ENCODE measurements around the gene MXI1. TPM values are rescaled to one million over a fixed set of nuclear protein-coding genes. Genes with fewer than 3 reads are reported as not detected.
A peak's percentile ranks its signal among the peaks of the same experiment; 100 is the strongest.

The MXI1 gene
- polyA plus RNA-seq, 1 donor = 23.3 TPM

DNA sequence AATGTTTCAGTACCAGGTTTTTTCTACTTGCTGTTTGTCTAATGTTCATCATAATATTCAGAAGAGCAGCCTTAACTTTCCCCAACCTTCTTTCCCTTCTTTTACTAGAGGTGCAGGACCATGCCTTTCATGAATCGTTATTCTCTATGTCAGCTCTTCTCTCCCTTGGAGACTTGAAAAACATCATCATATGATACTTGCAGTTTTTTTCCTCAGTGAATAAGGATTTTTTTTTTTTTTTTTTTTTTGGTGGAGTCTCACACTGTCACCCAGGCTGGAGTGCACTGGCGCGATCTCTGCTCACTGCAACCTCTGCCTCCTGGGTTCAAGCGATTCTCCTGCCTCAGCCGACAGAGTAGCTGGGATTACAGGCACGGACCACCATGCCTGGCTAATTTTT is 67.2 kb downstream of the MXI1 start:
- no peak for DNase-seq (ENCODE audit: low read depth)

DNA sequence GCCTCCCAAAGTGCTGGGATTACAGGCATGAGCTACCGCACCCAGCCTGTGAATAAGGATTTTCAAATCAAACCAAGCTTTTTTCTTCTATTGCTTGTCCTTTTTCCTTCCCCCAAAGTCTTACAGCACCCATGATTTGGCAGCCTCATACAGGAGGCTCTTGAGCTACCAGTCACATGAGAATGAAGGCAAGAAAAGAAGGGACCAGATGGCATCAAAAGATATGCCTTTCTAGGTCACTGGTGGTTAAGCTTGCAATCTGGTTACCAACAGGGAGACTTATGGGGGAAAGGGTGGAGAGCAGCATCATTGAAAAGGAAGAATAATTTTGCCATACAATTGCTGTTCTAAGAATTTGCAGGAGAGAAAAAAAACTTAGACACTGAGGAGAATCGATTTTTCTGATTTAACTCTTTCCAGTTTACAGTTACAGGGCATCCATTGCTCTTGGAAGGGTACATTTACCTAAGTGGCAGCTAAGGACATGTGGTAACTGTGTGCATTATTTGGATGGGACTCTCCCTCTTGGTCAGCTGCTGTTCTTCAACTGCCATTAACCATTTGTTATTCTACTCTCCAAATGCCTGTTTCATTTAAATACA is 67.8 kb downstream of the MXI1 start:
- no peak for DNase-seq (ENCODE audit: low read depth)

DNA sequence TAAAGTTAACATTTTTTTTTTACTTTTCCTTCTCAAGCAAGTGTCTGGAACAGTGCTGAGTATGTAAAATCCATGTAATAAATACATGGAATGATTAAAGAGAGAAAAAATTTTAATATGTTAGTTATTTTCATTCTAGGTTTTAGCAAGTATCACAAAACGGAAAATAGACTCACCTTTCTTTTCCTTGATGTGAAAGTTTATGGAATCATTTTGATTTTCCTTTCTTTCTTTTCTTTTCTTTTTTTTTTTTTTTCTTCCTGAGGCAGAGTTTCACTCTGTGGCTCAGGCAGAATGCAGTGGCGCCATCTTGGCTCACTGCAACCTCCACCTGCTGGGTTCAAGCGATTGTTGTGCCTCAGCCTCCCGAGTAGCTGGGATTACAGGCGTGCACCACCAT is 69.2 kb downstream of the MXI1 start:
- no peak for DNase-seq (ENCODE audit: low read depth)

DNA sequence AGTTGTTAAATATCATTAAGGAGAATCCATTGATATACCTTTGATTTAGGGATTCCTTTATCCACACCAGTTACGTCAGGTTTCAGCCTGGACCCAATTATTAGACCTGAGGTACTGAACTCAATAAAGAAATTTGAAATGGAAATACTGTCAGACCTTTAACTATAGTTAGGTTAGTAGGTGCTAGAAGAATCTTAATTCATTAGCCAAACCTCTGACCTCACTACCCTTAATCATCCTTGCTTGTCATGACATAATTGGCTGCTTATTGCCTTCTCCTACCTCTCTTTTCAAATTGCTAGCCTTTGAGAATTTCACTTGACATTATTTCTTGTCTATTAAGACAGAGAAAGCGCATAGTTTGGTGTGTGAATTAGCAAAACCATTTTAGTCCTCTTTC is 70.2 kb downstream of the MXI1 start:
- DNase-seq (ENCODE audit: low read depth) = no peak

DNA sequence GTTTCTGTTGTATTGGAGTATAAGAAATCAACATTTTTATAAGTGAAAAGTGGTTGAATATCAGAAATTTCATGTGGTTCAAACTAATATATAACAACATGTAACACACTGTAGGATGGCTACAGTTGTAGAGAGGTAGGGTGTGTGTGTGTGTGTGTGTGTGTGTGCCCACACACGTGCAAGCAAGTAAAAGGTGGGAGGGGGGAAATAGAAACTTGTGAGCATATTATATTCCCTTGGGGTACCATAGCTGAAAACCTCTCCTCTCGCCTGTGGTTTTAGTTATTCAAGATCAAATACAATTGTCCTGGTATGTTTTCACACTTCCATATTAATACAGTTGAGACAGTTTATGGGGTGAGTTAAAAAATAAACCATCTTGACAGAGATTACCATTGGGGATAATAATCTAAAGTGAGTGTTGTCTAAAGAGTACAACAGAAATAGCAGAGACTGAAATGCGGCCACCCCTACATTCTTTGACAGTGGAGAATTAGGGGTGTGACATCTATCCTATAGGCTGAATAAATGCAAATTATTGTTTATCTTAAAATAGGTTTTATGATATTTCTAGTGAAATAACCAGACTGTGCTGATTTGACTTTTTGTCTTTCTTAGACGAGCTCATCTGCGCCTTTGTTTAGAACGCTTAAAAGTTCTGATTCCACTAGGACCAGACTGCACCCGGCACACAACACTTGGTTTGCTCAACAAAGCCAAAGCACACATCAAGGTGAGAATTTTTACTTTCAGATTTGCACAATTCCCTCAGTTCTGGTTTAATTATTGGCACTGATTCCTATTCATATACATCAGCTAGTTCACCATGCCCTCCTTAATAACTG is 71.4 kb downstream of the MXI1 start:
- DNase-seq (ENCODE audit: low read depth) = no peak

DNA sequence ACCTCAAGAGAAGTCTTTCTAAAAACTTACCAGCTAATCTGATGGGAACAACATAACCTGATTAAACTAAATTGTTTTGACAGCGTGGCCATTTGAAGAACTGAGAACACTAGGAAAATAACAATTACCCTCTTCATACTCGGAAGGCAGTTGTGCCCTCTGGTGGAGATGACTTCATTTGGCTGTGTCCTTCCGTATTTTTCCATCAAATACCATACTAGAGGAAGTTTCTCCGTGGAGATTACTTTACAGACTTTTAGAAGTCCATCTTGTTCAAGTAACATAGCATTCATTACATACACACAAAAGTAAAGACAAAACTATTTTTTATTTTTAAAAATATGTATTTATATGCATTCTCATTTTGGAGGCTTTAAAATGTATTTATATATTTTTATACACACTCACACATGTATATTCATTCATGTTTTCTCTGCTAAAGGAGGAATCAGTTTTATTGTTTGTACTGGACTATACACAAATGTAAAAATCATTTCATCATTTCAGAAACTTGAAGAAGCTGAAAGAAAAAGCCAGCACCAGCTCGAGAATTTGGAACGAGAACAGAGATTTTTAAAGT is 72.1 kb downstream of the MXI1 start:
- no peak for DNase-seq (ENCODE audit: low read depth)

DNA sequence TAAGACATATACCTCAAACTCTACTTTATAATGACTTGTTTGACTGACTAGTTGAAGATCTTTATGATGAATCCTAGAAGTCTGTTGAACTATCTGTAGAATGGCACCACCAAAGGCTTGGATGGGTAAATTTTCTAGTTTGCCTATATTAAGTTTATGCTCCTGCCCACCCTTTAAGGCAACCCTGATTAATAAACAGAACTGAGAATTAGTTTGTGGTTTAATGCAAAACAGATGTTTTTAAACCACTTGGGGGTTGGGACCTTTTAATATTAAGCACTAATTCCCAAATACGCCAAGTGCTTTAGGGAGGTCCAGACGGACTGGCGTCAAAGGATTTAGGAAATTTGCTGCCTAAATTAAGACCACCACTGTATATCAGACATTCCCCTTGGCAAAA is 76.9 kb downstream of the MXI1 start:
- no peak for DNase-seq (ENCODE audit: low read depth)

DNA sequence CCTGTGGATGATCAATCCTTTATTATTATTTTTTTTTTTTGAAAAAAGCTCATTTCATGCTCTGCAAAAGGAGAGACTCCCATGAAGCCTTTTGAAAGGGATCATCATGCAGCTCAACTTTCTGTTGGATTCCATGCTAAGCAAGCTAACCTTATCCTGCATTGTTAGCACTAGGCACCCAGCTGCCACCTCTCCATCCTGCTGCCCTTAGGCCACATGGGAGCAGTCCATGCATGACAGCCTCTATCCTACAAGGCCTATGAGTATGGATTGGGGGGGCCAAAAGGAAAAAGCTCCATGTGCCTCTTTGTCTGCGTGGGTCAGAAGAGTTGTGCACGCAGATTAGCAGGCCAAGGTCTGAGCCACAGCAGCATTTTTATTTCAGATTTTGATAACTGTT is 78.1 kb downstream of the MXI1 start:
- DNase-seq (ENCODE audit: low read depth) = no peak

DNA sequence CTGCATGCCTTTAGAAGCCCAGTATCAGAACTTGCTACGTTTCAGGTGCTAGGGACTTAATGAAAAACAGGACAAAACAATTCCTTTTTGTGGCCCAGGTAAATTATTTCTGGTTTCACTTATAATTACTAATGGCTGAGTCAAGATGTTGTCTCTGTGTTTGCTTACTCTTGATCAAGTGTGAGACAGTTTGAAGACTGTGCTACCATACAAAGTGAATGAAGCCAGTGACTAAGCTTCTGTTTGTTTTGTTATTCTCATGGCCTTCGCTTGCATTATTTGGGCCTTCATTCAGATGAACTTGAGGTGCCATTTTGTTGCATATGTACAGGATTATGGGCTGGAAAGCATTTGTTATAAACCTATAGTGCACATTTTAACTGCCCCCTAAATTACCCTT is 79.4 kb downstream of the MXI1 start:
- no peak for DNase-seq (ENCODE audit: low read depth)

DNA sequence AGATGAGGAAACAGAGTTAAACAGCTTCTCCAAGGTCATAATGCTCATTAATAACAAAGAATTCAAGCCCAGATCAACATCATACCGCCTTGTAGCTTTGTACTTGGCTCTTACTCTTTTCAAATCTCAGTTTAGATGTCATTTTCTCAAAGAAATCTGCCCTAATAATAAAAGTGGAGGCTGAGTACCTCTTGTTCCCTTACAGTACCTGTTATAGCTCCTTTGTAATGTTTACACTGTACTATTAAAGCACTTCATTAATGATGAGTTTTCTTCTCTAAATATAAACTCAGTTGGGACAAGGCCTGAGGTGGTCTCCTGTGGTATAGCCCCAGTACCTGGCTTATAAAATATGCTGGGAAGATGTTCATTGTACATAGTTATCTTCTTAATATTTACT is 89.6 kb downstream of the MXI1 start:
- DNase-seq (ENCODE audit: low read depth) = no peak

DNA sequence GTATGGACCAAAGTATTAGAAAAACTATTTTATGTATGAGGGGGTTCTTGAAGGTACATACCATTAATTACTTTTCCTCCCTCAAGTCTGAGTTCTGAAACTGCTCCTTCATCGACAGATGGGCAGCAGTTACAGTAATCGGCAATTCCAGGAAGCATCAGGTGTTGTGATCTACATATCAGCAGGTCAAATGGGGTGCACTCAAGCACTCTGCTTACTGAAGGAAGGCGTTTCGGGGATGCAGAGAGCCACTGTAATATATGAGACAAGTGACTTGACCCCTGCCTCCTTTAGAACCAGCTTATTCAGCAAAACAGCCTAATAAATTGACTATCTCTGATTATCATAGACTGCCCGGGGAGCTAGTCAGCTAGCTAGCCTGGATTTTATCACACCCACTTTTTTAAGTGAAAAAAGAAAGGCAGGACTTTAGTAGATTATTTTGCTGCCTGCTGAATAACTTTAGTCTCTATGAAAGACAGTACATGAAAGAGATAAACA is 93.1 kb downstream of the MXI1 start:
- DNase-seq (ENCODE audit: low read depth) = no peak

DNA sequence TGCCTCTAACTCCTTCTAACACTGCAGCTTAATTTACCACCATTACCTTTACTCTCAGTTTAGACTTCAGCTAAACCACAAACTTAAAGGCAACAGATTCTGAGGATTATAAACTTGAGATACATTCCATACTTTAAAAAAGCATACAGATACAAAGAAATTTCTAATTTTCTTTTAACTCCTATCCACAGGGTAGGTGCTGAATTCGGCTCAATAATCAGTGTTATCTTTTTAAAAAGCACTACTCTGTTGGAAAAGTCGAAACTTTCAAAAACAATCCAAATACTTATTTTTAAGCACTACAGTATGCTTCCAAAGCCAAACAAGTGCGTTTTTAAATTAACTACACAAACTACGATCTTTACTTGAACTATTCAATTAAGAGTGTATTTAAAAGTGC is 96.3 kb downstream of the MXI1 start:
- no peak for DNase-seq (ENCODE audit: low read depth)

DNA sequence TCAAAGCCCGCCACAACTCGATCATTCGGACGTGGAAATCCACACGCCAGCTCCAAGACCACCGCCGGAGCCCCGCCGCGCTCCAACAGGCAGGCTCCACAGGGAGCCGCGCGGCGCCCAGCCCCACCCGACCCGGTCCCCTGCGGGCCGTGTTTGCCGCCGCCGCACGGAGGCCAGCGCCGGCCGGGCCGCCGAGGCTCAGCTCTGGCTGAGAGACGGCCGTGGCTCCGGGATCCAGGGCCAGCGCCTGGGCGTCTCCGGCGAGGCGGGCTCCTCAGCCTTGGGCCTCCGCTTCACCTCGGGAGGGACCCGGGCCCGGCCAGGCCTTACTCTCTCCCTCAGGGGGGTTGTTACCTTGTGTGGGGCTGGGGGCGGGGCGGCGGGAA is 97.0 kb downstream of the MXI1 start:
- no peak for DNase-seq (ENCODE audit: low read depth)

DNA sequence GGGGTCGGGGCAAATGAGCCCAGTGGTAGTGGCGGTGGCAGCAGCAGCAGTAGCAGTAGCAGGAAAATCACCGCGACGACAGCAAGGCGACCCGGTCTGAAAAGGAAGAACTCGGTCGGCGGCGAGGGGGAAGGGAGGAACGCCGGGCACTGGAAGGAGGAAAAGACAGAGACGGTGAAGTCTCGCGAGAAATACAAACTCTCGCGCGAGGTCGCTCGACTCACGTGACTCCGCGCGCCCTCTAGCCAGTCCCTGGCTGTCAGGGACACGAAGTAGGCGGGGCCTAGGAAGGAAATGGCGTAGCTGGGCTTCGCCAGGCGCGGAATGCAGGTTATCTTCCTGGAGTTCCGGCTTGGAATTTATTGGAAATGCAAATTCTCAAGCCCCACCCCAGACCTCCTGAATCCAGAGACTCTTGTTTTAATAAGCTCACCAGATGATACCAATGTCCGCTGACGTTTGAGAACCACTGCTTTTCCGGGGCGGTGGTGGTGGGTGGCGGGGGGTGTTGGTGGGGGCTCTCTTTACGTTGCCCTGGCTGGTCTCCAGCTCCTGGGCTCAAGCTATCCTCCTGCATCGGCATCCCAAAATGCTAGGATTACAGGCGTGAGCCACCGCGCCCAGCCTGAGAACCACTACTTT is 97.5 kb downstream of the MXI1 start, which contains the start of gene SMNDC1:
Gene SMNDC1 (minus strand): TSS at position 141 of the 642 bp plus-strand sequence. CDS start 1,333 bp downstream, outside the sequence.
- peak; percentile 97 for DNase-seq (ENCODE audit: low read depth)

DNA sequence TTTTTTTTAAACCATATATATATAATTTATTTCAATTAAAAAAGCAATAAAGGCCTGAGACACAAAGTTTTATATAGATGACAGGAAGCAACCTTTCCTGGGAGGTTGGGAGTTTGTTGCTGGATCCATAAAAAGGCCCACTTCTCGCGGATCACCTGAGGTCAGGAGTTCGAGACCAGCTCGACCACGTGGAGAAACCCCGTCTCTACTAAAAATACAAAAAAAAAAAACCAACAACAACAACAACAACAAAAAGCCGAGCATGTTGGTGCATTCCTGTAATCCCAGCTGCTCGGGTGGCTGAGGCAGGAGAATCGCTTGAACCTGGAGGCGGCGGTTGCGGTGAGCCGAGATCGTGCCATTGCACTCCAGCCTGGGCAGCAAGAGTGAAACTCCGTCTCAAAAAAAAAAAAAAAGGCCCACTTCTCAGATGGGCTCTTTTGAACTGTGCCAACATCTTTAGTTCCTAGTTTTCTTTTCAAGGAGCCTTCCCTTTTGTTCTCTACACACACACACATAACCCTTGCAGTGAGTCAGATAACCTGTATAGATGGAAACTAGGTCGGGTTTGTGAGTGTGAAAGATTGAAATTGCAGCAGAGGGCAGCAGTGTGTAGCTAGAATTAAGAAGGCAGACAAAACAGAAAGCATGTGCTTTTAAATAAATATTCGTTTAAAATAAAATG is 98.5 kb downstream of the MXI1 start:
- DNase-seq (ENCODE audit: low read depth) = peak; percentile 35

DNA sequence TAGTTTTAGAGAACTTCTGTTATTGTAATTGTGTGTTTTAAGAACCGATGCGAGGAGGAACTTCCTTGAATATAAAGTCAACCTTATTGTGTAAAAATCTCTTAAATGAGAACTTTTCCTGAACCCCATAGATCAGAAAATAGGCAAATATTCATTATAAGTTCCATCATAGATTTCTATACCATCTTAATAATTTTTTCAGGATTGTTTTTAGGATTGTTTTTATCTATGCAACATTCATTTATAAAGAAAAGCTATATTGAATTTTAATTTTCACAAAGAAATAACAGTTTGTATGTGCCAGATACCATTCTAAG is 99.0 kb downstream of the MXI1 start:
- no peak for DNase-seq (ENCODE audit: low read depth)

DNA sequence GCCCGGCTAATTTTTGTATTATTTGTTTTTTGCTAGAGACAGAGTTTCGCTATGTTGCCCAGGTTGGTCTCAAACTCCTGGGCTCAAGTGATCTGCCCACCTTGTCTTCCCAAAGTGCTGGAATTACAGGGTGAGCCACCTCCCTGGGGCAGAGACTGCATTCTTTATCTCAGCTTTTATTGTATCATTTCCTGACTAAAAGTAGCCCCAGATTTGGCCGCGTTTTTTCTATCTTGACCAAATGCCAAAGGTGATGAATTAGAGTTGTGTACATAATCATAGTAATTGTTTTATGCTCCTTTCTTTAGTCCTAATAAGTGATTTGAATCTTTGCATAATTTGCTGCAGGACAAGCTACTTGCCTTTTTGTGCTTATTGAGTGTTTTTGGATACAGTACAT is 100.4 kb downstream of the MXI1 start:
- no peak for DNase-seq (ENCODE audit: low read depth)

DNA sequence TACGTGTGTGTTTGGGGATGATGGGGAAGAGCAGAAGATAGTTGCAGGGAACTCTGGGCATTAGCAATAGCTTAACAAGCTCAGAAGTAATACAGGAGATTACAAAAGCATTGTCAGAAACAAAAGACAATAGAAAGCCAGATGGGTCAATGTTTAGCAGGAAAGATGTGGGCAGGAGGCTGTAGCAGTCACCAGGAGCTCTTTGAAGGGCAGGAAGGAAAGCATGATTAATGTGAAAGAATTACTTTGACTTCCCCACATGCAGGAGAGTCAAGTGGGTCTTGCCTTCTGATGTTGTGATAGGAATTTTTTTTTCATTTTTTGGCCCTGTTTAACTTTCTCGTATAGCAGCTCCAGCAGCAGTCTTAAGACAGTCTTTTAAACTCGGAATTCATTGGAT is 103.3 kb downstream of the MXI1 start:
- no peak for DNase-seq (ENCODE audit: low read depth)

DNA sequence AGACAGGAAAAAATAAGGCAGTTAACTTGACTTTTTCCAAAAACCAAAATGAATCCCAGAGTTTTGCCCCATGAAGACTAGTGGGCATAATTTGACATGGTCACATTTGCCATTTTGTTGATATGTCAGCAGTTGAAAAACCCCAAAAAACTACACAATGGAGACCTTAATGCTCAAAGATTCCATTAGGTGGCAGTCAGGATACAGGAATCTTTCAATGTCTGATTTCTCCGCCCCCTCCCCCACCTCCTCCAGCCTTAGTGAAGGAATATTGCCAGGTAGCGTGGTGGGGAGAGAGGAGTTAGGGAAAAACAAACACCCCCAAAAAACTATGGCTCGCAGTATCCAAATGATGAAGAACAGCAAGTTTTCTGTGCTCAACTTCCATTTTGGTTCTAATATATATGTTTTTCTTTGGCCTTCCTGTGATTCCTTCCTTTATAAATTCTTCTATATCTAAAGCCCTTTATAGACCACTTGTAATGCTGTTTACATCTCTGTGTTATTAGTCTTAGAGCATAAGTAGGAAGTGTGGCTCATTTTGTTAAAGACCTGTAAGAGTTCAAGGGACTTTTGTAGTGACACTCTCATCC is 104.0 kb downstream of the MXI1 start:
- peak; percentile 19 for DNase-seq (ENCODE audit: low read depth)

DNA sequence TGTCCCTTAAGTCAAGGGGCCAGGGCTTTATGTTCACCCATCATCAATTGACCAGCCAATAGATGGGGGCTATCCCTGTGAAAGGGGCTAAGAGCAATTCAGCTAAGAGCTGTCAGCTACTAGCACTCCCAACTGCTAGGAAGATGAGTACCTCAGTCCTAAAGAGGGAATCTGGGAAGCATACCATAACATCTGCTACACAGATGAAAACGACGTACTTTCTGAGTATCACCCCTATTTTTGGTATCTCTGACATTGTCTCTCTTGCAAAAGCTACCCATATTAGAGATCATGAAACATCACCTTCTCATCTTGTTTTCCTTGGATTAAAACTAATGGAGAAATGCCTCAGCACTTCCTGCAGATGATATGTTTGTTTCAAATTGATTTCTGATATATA is 104.8 kb downstream of the MXI1 start:
- no peak for DNase-seq (ENCODE audit: low read depth)

DNA sequence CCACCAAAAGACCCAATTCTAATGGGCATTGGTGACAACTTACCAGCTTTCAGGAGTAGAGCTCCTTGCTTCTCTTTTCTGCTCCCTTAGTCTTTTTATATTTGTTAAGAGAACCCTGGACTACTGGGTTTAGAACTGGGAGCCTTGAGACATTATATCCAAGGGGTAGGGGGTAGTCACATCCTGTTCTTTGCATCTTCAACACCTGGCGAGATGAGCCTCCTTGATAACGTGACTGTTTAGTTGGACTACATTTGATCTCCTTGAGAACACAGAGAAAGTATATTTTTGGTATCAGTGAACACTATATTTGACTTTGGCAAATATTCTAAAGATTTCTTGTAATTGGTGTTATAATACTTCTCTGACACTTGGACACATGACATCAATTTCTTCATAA is 106.3 kb downstream of the MXI1 start:
- DNase-seq (ENCODE audit: low read depth) = no peak

All from forelimb muscle (tissue), 1 donor.